PC-3 (cell line): Measurements from ENCODE around the gene PIGU. TPM values are rescaled to one million over a fixed set of nuclear protein-coding genes. Genes with fewer than 3 reads are reported as not detected.
"Not testable (repeated sequence)": the region's sequence is repeated elsewhere in the genome, so short reads cannot be mapped to it uniquely, and the experiment has no call there.

ENCODE experiments used
- ATAC-seq: fragments of 200-7000 bp; cut with Tn5 transposase; 2 replicates; pipeline ENCODE4 v1.9.1; 2020; ENCODE audit warnings: mild to moderate bottlenecking, moderate library complexity
- BruUV-seq: library from RNA; stranded (reverse); fragments of 400-500 nt; replicated peaks from 2 replicates; lab custom pipeline; 2021; lab: Mats Ljungman, UMichigan
- CTCF ChIA-PET: fragments of 300-600 bp; sonication (Branson Sonifier 250); formaldehyde crosslinking; loops from one replicate; lab custom pipeline; 2022; ENCODE audit warnings: antibody characterized with exemption; lab: Charles Lee
- POLR2A ChIA-PET: fragments of 300-600 bp; sonication (Branson Sonifier 250); formaldehyde crosslinking; loops from one replicate; lab custom pipeline; 2022; ENCODE audit warnings: antibody characterized with exemption; ENCODE audit not compliant: unreplicated experiment; lab: Charles Lee
- DNase-seq: peaks from one replicate; pipeline ENCODE4 v3.0.0-alpha.2; 2015
- H2AFZ ChIP-seq: fragments of 300-600 bp; sonication (generic); 2 replicates; pipeline ENCODE4 v1.6.0; 2016; ENCODE audit warnings: antibody characterized with exemption, low read length
- H3F3A ChIP-seq: fragments of 300-600 bp; sonication (generic); one replicate; pipeline ENCODE4 v1.6.0; 2017; ENCODE audit warnings: antibody characterized with exemption, low read length, control low read depth, mild to moderate bottlenecking; ENCODE audit not compliant: unreplicated experiment
- H3K27ac ChIP-seq: fragments of 300-600 bp; sonication (generic); 2 replicates; pipeline ENCODE4 v1.5.1; 2016; ENCODE audit warnings: mild to moderate bottlenecking, low read length
- H3K27me3 ChIP-seq: fragments of 300-600 bp; sonication (generic); 2 replicates; pipeline ENCODE4 v1.6.1; 2016; ENCODE audit warnings: low read length, mixed read lengths
- H3K36me3 ChIP-seq: fragments of 300-600 bp; sonication (generic); 2 replicates; pipeline ENCODE4 v1.6.1; 2016; ENCODE audit warnings: low read depth, mixed run types, low read length, mixed read lengths
- H3K4me1 ChIP-seq: fragments of 300-600 bp; sonication (generic); 2 replicates; pipeline ENCODE4 v1.5.1; 2016; ENCODE audit warnings: low read length; ENCODE audit not compliant: insufficient read depth
- H3K4me2 ChIP-seq: fragments of 300-600 bp; sonication (generic); 2 replicates; pipeline ENCODE4 v1.6.0; 2016; ENCODE audit warnings: low read length
- H3K4me3 ChIP-seq: fragments of 300-600 bp; sonication (generic); 2 replicates; pipeline ENCODE4 v1.5.1; 2016; ENCODE audit warnings: mild to moderate bottlenecking, low read length, mixed read lengths
- H3K79me2 ChIP-seq: fragments of 300-600 bp; sonication (generic); 2 replicates; pipeline ENCODE4 v1.6.1; 2017; ENCODE audit warnings: low read length, mixed read lengths
- H3K9ac ChIP-seq: fragments of 300-600 bp; sonication (generic); 2 replicates; pipeline ENCODE4 v1.6.0; 2016; ENCODE audit warnings: mild to moderate bottlenecking, low read length
- H3K9me2 ChIP-seq: fragments of 300-600 bp; sonication (generic); replicated peaks from 2 replicates; pipeline ENCODE4 v1.6.1; 2016; ENCODE audit warnings: mixed run types, low read length, mixed read lengths
- H3K9me3 ChIP-seq: fragments of 300-600 bp; sonication (generic); 2 replicates; pipeline ENCODE4 v1.6.1; 2016; ENCODE audit warnings: low read length, mixed read lengths
- H4K20me1 ChIP-seq: fragments of 300-600 bp; sonication (generic); 2 replicates; pipeline ENCODE4 v1.6.1; 2016; ENCODE audit warnings: low read length, mixed read lengths
- EZH2 ChIP-seq: fragments of 300-600 bp; sonication (generic); IDR thresholded peaks from one replicate; pipeline ENCODE4 v1.6.1; 2017; ENCODE audit warnings: antibody characterized with exemption, mild to moderate bottlenecking, low read length; ENCODE audit not compliant: unreplicated experiment
- EZH2phosphoT487 ChIP-seq: fragments of 300-600 bp; sonication (generic); IDR thresholded peaks from 2 replicates; pipeline ENCODE4 v1.6.1; 2018; ENCODE audit warnings: mild to moderate bottlenecking, antibody characterized with exemption, low read length, borderline replicate concordance
- intact Hi-C: fragments of 100-400 bp; cut with micrococcal nuclease; formaldehyde crosslinking; loops from 2 replicates; pipeline ENCODE4 v1.9.0; 2023
- total RNA-seq: library from RNA; depleted of rRNA; stranded (reverse); fragments of >200 nt; gene quantifications from 2 replicates; pipeline ENCODE4 v1.2.3, GENCODE V29; 2014
- TF ChIP-seq, protein P1 (sequence below): fragments of 300-600 bp; sonication (generic); conservative IDR thresholded peaks from 2 replicates; pipeline ENCODE4 v1.5.1; 2017; ENCODE audit warnings: antibody characterized with exemption, low read depth, mild to moderate bottlenecking, low read length

The PIGU gene
- total RNA-seq, 1 experiment from 2014 or later = 24.5 TPM

GRCh38 chr20:34673412-34673811 lies 3.5 kb downstream of the PIGU start:
- TF ChIP-seq EZH2phosphoT487 = no peak
- TF ChIP-seq EZH2 = no peak
- TF ChIP-seq, protein P1, sequence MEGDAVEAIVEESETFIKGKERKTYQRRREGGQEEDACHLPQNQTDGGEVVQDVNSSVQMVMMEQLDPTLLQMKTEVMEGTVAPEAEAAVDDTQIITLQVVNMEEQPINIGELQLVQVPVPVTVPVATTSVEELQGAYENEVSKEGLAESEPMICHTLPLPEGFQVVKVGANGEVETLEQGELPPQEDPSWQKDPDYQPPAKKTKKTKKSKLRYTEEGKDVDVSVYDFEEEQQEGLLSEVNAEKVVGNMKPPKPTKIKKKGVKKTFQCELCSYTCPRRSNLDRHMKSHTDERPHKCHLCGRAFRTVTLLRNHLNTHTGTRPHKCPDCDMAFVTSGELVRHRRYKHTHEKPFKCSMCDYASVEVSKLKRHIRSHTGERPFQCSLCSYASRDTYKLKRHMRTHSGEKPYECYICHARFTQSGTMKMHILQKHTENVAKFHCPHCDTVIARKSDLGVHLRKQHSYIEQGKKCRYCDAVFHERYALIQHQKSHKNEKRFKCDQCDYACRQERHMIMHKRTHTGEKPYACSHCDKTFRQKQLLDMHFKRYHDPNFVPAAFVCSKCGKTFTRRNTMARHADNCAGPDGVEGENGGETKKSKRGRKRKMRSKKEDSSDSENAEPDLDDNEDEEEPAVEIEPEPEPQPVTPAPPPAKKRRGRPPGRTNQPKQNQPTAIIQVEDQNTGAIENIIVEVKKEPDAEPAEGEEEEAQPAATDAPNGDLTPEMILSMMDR = no peak
- Histone ChIP-seq H3K36me3 (no peaks in the 10 kb centered on the region), H3K79me2 (peaks cover 38% of the 10 kb centered on the region), H3K9ac (no peak overlapping the region), H2AFZ (no peak overlapping the region), H3K4me1 (peaks cover 13% of the 10 kb centered on the region), H3K27me3 (no peaks in the 10 kb centered on the region), H3K4me3 (no peak overlapping the region), H3K9me2 (no peaks in the 10 kb centered on the region), H3K4me2 (no peak overlapping the region), H3K27ac (no peak overlapping the region), H3K9me3 (no peaks in the 10 kb centered on the region), H3F3A (no peaks in the 10 kb centered on the region), H4K20me1 (no peaks in the 10 kb centered on the region)
- no peak for DNase-seq
- CTCF ChIA-PET = no interaction called here
- POLR2A ChIA-PET = interaction anchor here (0.7 kb wide), 1 partner anchor 15 kb away, joined by 3 read pairs; no protein-coding TSS in a partner anchor
- no peak for ATAC-seq
- BruUV-seq = no TSS peak
- intact Hi-C loops = no loop called here

GRCh38 chr20:34669094-34669493 lies 7.8 kb downstream of the PIGU start:
- intact Hi-C loops = no loop called here
- POLR2A ChIA-PET = no interaction called here
- H3K79me2 ChIP-seq = peaks cover 29% of the 10 kb centered on the region
- H4K20me1 ChIP-seq = no peaks in the 10 kb centered on the region
- no peak overlapping the region for H3K4me2 ChIP-seq
- H3K27ac ChIP-seq = no peak overlapping the region
- H3K9me3 ChIP-seq = no peaks in the 10 kb centered on the region
- H3F3A ChIP-seq = no peaks in the 10 kb centered on the region
- no peaks in the 10 kb centered on the region for H3K27me3 ChIP-seq
- ATAC-seq (no peak), DNase-seq (no peak)
- no peaks in the 10 kb centered on the region for H3K36me3 ChIP-seq
- no peak overlapping the region for H3K9ac ChIP-seq
- TF ChIP-seq EZH2phosphoT487 = no peak
- TF ChIP-seq, protein P1 = no peak
- no peak for TF ChIP-seq EZH2
- no peaks in the 10 kb centered on the region for H3K9me2 ChIP-seq
- no peak overlapping the region for H2AFZ ChIP-seq
- H3K4me1 ChIP-seq = no peaks in the 10 kb centered on the region
- no peak overlapping the region for H3K4me3 ChIP-seq
- CTCF ChIA-PET = no interaction called here
- BruUV-seq = no TSS peak

- ATAC-seq, H3K27ac ChIP-seq, DNase-seq, H3K9ac ChIP-seq, intact Hi-C loops, H2AFZ ChIP-seq, POLR2A ChIA-PET, H3K4me3 ChIP-seq, H3F3A ChIP-seq, H4K20me1 ChIP-seq, CTCF ChIA-PET, H3K9me2 ChIP-seq, H3K4me2 ChIP-seq, H3K36me3 ChIP-seq, BruUV-seq, H3K9me3 ChIP-seq, H3K27me3 ChIP-seq: not testable (repeated sequence)
- H3K4me1 ChIP-seq = peaks cover 11% of the 10 kb centered on the region
- H3K79me2 ChIP-seq = peaks cover 18% of the 10 kb centered on the region; the same call in 1 of the 2 replicates
Observed at GRCh38 chr20:34664751-34665150, 12.1 kb downstream of the PIGU start.
